Activated CD8-positive, alpha-beta memory T cell treated with anti-CD3 and anti-CD28 coated beads, Interleukin-2, amount 50 U/mL, for 1 hour (primary cell): ENCODE data around the gene SLC25A29.

Experiments used
- DNase-seq: peaks from one replicate; pipeline ENCODE4 v3.0.0-alpha.2; 2020; ENCODE audit errors: extremely low read depth

SLC25A29 gene

DNA sequence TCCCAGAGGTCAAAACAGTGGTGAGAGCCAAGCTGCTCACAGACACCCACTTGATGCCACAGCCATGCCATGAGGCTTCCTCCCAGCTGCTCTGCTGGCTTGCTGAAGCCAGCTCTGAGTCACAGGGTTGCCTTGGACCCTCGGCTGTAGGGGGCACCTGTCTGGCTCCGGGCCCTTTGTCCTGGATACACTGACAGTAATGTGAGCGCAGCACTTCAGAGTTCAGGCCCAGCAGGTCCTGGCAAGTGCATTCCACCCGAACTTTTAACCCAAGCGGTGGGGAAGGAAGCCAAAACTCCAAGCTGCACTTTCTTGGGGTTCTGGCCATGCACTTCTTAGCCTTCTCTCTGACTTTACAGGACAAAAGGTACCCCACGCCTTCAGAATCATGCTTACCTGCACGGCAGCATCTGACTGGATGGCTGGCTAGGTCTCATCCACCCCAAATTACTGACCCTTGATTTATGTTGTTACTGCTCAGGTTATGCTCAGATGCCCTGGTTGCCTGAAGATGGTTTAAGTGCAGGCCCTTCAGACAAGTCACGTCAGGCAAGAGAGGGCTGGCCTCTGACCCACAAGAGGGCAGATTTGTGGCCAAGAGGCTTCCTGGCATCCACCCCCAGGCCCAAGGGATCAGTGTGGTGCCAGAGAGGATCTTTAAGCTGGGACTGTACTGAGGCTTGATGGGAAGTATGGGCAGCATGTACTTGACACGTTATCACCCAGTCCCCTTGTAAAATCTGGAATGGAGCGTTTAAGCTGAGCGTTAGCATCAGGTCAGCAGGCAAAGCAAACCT, 24.8 kb downstream of the SLC25A29 start:
- no peak for DNase-seq

DNA sequence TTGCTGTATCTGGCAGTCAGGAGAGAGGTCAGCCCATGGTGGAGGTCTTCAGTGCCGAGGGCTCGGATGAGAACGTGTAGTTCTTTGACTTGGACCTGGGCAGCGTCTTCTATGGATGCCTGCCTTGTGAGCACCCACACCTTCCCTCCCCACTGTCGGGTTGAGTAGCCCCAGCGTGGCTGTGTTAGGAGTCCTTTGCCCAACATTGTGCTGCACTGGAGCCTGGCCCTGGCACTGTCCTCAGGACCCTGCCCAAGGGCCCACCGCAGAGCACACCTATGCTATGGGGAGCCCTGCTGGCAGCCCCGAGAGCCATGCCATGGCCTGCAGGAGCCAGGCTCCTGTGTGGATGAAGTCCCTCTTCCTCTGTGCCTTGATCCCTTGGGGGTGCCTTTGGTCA, 26.7 kb downstream of the SLC25A29 start:
- no peak for DNase-seq

DNA sequence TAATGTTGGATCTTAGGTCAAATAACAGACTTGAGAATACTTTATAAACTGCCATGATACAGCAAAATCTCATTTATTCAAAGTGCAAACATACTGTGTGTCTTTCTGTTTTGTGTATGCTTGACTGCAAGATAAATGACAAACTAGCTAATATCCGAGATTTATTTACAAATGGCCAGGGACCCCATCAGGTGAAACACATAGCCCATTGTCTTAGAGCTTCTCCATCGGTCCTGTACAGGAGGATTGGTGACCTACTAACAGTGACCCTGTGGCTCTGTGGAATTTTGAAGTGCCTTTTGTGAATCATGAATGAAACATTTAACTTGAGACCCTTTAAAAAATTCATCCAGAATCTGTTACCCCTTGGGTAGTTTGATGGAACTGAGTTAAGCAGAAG, 27.1 kb downstream of the SLC25A29 start:
- DNase-seq: no peak

DNA sequence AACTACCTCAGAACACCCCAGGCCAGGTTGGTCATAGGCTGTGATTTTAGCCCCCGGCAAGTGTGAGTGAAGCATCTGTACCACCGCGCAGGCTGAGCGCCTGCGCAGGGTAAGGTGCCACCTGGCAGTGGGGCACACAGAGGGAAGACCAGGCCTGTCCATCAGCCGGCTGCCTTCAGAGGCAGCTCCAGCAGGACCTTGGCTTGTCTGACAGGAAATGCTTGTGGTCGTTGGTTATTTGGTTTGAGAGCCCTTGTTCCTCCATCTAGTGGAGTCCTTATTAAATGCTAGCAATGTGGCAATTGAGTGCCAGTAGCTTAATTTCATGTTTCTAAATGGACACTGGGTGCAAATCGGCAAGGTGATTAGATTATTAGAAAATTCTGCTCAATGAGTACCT, 27.5 kb downstream of the SLC25A29 start:
- no peak for DNase-seq

DNA sequence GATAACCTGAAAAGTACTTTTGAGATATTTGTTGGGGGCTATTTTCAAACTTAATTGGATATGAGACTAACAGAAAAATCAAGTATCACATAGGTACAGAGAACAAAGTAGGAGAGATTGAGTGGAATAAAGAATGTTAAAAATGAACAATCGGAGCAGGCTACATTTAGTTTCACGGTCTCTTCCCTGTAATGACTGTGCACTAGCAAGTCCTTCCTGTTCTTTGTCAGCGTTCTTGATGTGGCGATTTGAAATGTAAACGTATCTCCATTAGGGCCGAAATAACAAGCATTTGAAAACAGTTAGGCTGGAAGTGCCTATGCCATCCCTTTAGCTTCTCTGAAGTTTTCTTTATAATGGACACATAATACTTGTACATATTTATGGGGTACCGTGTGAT, 31.0 kb downstream of the SLC25A29 start:
- no peak for DNase-seq

DNA sequence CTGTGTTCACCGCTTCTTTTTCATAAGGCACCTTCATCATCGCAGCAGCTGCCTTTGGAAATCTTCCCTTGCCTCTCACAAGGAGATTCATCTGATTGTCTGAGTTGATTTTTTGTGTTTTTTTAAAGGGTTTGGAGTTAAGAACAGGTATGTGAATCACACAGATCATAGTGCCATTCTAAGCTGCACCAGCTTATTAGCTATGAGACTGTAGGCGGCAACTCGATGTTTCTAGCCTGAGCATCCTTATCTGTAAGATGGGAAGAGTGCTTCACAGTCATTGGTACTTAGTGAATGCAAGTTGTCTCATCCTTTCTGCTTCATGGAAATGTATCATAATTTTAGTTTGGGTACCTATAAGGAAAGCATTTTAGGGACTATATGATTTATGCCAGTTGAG, 32.0 kb downstream of the SLC25A29 start:
- DNase-seq: no peak

DNA sequence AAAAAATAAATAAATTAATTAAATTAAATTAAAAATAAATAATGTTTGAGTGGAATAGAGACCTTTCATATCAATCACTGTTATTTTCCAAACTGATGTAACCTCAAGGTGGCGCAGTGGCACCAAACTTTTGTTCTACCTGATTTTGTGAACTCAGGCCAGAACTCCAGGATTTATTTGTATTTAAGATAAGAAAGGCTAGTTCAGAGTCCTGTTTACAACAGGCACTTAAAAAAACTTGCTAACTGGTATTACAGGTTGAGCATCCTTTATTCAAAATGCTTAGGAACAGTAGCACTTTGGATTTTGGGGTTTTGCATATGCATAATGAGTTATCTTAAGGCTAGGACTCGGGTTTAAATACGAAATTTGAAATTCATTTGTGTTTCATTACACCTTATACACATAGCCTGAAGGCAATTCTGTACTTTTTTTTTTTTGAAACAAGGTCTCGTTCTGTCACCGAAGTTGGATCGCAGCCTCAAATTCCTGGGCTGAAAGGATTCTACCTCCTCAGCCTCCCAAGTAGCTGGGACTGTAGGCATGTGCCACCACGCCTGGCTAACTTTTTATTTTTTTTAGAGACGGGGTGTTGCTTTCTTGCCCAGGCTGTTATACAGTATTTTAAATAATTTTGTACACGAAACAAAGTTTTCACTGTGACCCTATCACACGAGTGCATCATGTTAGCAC, 34.9 kb downstream of the SLC25A29 start:
- DNase-seq: no peak

DNA sequence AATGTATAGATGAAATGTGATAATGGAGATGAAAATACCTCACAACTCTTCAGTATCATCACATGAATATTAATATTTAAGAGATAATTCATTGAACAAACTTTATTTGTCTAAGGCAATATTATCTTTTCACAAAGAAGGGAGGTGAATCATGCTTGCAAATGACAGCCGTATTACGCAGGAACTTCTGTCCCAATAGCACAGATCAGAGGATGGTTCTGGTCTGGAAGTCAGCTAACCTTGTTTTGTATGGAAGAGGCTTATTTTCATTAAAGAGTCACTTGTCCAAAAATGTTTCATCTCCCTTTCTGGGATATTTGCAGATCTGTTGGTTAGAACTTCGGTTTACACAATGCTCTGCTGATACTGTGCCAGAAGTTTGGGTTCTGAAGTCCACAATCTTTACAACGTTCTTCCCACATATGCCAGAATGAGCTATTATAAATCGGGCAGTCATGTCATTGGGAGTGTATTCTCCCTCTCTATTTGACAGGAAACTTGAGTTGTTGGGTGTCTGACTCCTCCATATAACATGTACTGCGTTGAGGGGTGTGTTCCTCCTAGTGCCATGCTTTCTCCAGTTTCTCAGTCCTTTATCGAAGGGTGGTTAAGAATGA, 37.5 kb downstream of the SLC25A29 start:
- no peak for DNase-seq

DNA sequence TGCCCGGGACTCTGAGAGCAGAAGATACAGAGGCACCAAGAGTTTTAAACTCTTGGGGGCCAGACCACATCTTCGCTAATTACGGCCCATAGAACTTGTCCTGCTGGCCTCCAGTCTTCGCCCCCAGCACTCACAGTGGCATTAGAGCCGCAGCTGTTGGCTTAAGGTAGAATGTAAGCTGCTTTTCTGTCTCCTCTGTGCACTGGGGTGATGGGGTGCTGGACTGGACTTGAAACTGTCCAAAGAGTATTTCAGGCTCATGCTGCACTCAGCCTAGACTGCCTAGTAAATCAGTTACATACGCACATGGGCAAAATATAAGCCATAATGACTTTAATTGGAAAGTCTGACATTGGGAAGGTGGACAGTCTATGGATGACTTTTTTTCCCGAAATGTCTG, 38.3 kb downstream of the SLC25A29 start:
- DNase-seq: no peak

DNA sequence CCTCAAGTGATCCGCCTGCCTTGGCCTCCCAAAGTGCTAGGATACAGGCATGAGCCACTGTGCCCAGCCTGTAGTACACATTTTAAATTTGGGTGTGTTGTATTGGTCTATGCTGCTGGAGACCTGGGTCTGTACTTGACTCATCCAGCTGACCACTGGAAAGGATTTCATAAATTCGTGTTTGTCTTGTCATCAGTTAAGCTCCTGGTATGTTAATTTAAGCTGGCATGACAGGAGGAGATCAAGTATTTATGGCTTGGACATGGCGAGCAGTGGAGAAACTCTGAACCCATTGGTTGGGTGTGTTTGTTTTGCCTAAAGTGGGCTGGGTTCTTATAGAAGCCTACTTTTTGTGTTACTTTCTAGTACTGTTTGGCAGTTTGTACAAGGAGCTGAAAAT, 43.1 kb downstream of the SLC25A29 start:
- DNase-seq: no peak

DNA sequence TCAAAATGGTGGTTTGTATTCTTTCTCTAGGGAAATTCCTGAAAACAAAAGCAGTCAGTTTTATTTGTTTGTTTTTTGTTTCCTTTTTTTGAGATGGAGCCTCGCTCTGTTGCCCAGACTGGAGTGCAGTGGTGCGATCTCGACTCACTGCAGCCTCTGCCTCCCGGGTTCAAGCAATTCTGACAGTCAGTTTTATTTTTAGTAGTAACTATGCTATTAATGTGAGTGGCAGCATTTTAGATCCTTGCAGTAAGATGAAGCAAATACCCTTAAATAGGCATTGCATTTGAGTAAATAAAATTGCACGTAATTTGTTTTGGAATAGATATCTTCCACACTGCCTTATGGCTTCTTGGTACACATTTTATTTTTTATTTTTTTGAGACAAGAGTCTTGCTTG, 43.7 kb downstream of the SLC25A29 start:
- DNase-seq: no peak

DNA sequence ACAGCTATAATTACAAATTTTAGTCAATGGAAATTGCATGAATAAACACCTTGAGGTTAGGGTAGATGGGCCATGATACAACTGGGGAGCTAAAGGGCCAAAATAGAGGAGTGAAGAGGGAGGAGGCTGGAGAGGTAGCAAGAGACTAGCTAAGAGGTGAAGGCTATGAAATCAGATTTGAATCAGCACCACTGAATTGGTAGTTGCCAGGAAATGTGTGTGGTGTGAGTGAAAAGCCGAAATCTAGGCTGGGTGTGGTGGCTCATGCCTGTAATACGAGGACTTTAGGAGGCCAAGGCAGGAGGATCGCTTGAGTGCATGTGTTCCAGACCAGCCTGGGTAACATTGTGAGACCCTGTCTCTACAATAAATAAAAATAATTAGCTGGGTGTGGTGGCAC, 44.6 kb downstream of the SLC25A29 start:
- DNase-seq: no peak

DNA sequence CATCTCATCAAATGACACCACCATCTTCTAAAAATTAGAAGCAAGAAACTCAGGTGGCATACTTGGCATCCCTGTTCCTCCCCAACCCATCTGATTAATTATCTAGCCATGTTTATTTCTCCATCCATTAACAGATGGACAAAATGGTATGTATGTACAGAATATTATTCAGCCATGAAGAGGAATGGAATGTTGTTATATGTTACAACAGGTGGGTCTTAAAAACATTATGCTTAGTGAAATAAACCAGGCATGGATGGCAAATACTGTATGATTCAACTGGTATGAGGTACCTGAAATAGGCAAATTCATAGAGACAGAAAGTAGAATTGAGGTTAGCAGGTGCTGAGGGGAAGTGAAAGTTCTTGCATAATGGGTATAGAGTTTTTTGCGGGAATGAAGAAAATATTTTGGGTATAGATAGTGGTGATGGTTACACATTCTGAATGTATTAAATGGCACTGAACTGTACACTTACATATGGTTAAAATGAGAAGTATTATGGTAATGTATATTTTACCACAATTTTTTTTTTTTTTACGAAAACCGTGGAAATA, 49.8 kb downstream of the SLC25A29 start:
- DNase-seq: no peak

DNA sequence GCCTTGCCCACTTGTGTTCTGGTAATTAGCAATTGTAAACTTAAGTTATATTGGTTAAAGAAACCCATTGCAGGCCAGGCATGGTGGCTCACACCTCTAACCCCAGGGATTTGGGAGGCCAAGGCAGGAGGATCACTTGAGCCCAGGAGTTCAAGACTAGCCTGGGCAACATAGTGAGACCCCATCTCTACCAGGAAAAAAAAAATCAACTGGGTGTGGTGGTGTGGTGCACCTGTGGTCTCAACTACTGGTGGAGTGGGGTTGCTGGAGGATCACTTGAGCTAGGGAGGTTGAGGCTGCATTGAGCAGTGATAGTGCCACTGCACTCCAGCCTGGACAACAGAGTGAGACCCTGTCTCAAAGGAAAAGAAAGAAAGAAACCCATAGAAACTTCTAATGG, 53.6 kb downstream of the SLC25A29 start:
- no peak for DNase-seq

DNA sequence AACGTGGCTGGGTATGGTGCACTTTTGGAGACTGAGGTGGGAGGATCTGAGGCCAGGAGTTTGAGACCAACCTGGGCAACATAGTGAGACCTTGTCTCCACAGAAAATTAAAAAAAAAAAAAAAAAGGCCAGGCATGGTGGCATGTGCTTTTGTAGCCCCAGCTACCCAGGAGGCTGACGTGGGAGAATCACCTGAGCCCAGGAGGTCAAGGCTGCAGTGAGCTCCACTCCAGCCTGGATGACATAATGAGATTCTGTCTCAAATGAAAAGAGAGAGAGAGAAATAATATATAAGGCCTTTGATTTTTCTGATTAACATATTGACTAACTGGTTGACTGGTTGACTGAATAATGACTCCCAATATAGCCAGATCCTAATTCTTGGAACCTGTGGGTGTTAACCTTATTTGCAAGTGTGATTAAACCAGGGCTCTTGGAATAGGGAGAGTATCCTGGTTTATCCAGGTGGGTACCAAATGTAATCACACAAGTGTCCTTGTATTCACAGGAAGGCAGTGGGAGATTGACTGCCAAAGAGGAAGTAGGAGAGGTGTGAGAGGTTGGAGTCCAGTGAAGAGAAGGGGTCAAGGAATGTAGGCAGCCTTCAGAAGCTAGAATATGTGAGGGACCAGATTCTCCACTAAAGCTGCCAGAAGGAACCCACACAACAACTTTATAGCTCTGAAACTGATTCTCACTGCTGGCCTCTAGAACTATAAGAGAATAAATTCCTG, 55.3 kb downstream of the SLC25A29 start:
- DNase-seq: no peak

DNA sequence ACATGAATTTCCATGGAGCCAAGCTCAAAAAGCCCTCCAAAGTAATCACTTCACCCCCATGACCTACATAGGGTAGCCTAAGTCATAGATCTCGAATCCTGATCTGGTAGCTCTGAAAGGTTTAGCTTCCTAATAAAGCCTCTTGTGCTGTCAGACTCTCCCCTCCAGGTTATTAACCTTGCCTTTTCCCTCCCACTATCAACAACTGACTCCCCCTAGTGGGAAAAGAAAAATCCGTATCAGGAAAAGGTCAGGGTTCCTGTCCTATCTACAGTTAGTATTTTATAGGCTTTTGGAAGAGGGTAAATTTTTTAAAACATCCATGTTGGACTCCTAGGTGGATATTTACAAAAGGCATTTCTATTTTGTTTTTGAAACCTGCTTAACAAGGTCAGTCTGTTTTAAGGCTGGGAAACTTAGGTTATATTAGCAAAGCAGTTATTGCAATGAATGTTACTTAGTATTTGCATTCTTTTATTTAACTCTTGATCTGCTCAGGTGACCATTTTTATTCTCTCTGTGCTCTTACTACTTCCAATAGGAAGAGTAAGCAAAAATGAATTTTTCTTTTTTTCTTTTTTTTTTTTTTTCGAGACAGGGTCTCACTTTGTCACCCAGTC, 59.3 kb downstream of the SLC25A29 start:
- DNase-seq: no peak

DNA sequence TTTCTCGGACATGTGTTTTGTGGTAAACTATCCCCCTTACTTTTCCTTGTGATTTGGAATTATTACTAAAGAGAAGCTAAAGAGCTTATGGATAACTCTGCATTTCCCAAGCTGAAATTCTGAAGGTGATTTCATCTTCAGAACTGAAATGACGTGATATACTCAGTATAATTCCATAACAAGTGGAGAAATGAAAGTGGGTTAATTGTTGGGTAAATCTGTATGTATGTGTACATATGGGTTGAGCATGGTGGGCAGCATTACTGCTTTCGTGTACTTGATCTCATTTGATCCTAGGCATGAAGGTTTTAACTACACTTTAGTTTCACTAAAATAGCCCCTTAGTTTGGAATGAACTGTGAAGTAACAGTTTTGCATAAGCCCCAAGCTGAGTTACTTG, 63.2 kb downstream of the SLC25A29 start:
- no peak for DNase-seq

DNA sequence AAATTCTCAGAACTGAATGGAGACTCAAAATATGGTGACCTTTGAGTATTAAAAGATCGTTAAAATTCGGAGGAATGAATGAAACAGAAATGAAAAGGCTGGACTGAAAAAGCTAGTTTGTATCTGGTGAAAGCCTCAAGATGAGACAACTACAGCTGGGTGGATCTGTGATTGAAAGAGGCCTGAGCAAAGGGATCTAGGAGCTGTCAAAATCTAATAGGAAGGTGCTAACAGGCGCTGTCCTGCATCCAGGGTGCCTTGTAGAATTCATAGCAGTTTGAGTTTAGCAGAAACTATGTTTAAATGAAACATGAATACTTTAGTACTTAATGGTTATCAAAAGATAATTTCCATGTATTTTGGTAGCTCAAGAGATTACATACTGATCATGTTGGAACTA, 65.0 kb downstream of the SLC25A29 start:
- DNase-seq: no peak
